GM21367 (cell line): Measurements from ENCODE around the gene PDXK.
"Not testable (repeated sequence)": the region's sequence is repeated elsewhere in the genome, so short reads cannot be mapped to it uniquely, and the experiment has no call there.

ENCODE experiments used
- ATAC-seq: cut with Tn5 transposase; IDR thresholded peaks from one replicate; pipeline ENCODE4 v1.9.1; 2021; ENCODE audit not compliant: unreplicated experiment

Gene PDXK

GRCh38 chr21:43697758-43698643, 20.9 kb upstream of the PDXK start:
- no peak for ATAC-seq

DNA sequence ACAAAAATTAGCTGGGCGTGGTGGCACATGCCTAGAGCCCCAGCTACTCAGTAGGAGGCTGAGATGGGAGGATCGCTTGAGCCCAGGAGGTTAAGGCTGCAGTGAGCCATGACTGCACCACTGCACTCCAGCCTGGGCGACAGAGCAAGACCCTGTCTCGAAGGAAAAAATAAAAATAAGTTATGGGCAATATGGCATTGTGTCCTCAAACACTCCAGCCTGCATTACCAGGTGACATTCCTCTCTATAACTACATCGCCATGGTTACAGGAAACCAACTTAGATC, 19.5 kb upstream of the PDXK start:
- ATAC-seq: not testable (repeated sequence)

GRCh38 chr21:43699933-43700599, 18.9 kb upstream of the PDXK start:
- no peak for ATAC-seq

- no peak for ATAC-seq
Measured at GRCh38 chr21:43701936-43702784, 16.8 kb upstream of the PDXK start.

DNA sequence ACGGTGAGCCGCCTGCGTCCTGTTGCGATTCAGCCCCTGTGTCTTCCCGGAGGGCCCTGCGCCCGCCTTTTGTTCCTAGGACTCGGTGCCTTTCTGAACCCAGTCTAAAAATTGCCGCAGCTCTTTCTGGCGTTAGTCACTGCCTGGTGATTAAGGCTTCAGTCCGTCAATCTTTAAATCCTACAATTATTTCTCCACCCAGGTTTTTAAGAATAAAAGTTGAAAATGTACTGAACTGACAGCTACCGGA, 16.2 kb upstream of the PDXK start:
- ATAC-seq: no peak

GRCh38 chr21:43703035-43703880, 15.7 kb upstream of the PDXK start:
- no peak for ATAC-seq

DNA sequence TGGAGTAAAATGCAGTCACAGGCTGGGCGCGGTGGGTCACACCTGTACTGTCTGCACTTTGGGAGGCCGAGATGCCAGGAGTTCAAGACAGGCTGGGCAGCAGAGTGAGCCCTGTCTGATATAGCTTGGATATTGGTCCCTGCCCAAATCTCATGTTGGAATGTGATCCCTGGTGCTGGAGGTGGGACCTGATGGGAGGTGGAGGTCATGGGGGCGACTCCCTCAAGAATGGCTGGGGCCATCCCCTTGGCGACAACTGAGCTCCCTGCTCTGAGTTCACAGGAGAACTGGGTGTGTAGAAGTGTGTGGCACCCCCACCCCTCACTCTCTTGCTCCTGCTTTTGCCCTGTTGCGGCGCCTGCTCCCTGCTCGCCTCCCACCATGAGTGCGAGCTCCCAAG, 11.5 kb upstream of the PDXK start:
- ATAC-seq: no peak

GRCh38 chr21:43708745-43709381, 10.1 kb upstream of the PDXK start:
- no peak for ATAC-seq

- no peak for ATAC-seq
Measured at GRCh38 chr21:43712268-43712942, 6.5 kb upstream of the PDXK start.

- not testable (repeated sequence) for ATAC-seq
Measured at GRCh38 chr21:43713123-43713522, 5.8 kb upstream of the PDXK start.

- no peak for ATAC-seq
Measured at GRCh38 chr21:43716376-43717165, 2.4 kb upstream of the PDXK start.

DNA sequence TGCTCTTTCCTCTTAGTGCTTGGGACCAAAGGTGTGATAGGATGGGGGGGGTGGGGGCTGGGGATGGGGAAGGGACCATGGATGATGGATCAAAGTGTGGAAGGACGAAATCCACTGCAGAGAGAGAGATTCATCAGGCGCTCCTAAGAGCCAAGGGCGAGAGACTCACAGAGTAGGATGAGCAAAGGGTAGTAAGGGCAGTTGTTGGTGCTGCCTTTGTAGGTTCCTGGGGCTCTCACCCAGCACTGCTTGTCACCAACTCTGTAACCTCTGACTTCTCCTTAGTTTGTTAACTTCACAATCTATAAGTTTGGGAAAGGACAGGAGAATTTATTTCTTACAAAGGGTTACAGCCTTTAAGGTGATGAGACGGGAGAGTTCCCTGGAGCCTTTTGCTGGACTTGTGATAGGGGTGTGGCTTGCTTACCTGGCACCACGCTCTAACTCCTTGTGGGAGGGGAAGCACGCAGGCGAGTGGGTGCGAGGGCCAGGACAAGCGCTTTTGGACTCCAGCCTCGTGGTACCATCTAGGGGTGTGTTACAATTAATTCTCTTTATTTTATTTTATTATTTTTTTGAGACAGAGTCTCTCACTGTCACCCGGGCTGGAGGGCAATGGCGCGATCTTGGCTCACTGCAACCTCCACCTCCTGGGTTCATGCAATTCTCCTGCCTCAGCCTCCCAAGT, 1.6 kb upstream of the PDXK start:
- ATAC-seq: no peak

DNA sequence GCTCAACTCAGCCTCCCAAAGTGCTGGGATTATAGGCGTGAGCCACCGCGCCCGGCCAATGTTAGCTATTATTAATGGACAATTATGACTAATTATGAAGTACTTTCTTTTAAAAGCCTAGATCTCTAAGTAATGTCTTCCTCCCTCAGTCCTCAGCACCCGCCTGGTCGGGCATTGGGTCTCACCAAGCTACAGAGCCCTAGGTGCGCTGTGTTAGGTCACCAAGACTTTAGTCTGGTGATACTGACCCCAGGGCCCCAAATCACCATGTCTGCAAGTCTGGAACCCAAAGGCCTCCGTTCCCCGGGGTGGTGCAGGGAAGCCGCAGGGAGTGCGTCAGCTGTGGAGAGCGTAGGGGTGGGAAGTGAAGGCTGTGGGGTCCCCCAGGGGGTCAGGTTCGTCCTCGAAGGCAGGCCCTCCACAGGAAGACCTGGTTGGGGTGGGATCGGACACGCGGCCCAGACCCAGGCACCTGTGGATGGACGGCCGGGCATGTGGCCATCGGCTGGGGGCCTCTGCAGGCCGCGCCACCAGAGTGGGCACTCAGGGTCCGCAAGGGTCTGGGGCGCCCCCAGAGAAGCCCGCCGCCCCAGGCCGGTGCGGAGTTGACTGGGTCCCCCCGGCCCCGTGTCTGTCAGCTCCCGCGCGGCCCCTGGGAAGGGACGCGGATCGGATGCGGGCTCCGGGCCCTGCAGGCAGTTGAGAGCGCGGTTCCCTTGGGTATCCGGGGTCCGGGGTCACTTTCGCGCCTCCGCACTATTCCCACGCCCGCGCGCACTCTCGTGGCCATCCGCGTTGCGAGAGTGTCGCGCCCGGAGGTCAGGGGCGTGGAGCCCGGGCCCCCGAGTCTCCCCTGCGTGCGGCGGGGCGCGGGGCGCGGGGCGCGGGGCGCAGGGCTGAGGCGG, 710 bp upstream of the PDXK start:
- no peak for ATAC-seq

- no peak for ATAC-seq
Measured at GRCh38 chr21:43719748-43720538, 1.0 kb downstream of the PDXK start.

DNA sequence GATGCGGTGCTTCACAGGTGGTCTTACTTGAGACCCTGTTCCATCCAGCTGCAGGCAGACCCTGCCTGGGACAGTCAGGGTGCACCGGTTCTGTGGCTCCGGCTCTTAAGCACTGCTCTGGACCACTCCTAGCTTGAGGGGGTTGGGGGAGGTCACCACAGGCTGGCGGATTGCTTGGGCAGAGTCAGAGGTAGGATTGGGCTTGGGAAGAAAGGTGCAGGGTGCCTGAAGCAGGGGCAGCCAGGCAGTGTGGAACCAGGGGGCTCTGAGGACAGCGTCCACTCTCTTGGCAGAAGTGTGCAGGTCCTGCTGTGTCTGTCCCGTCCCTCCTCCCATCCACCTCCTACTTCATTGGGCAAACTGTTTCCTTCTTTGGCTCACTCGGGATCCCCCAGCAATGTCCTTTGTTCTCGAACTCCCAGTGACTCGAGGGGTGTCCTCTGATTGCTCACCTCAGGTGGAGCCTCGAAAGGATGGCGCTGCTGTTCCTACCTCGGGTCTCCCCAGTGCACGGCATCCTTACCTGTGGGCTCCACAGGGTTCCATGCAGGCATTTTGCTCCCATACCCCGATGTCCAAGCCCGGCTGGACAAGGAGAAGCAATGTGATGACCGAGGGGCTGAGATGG, 1.7 kb downstream of the PDXK start:
- ATAC-seq: no peak

- no peak for ATAC-seq
Measured at GRCh38 chr21:43721206-43721605, 2.3 kb downstream of the PDXK start.
